Rectal smooth muscle tissue (tissue), 1 donor: ENCODE data around the gene FGFRL1.

ENCODE experiments used
- H3K27ac ChIP-seq: one replicate; pipeline ENCODE4 v1.7.0; 2013; ENCODE audit warnings: low read depth, low read length, inconsistent platforms
- H3K27me3 ChIP-seq: one replicate; pipeline ENCODE4 v1.7.0; 2013; ENCODE audit warnings: low read length; ENCODE audit not compliant: control insufficient read depth, insufficient read depth
- H3K36me3 ChIP-seq: one replicate; pipeline ENCODE4 v1.7.0; 2013; ENCODE audit warnings: low read length; ENCODE audit not compliant: control insufficient read depth, insufficient read depth
- H3K4me1 ChIP-seq: one replicate; pipeline ENCODE4 v1.7.0; 2013; ENCODE audit warnings: low read length; ENCODE audit not compliant: control insufficient read depth, insufficient read depth
- H3K4me3 ChIP-seq: one replicate; pipeline ENCODE4 v1.7.0; 2013; ENCODE audit warnings: low read length
- H3K9ac ChIP-seq: one replicate; pipeline ENCODE4 v1.7.0; 2013; ENCODE audit warnings: low read length

Gene FGFRL1

GRCh38 chr4:1065732-1066131 is 54.3 kb downstream of the FGFRL1 start:
- Histone ChIP-seq H3K4me1 (no peaks in the 10 kb centered on the region), H3K9ac (no peak overlapping the region), H3K36me3 (no peaks in the 10 kb centered on the region), H3K4me3 (no peak overlapping the region), H3K27me3 (peaks cover 4% of the 10 kb centered on the region), H3K27ac (no peak overlapping the region)

GRCh38 chr4:1069394-1069793 is 58.0 kb downstream of the FGFRL1 start:
- no peaks in the 10 kb centered on the region for H3K36me3 ChIP-seq
- no peaks in the 10 kb centered on the region for H3K4me1 ChIP-seq
- H3K27ac ChIP-seq: no peak overlapping the region
- no peaks in the 10 kb centered on the region for H3K27me3 ChIP-seq
- no peak overlapping the region for H3K9ac ChIP-seq
- H3K4me3 ChIP-seq: no peak overlapping the region

- no peak overlapping the region for H3K9ac ChIP-seq
- no peaks in the 10 kb centered on the region for H3K27me3 ChIP-seq
- H3K4me1 ChIP-seq: no peaks in the 10 kb centered on the region
- no peak overlapping the region for H3K4me3 ChIP-seq
- no peaks in the 10 kb centered on the region for H3K36me3 ChIP-seq
- no peak overlapping the region for H3K27ac ChIP-seq
These were observed 61.5 kb downstream of the FGFRL1 start for GRCh38 chr4:1072830-1073446.

- H3K27ac ChIP-seq: no peak overlapping the region
- H3K36me3 ChIP-seq: no peaks in the 10 kb centered on the region
- H3K4me1 ChIP-seq: no peaks in the 10 kb centered on the region
- H3K27me3 ChIP-seq: no peaks in the 10 kb centered on the region
- H3K4me3 ChIP-seq: no peak overlapping the region
- H3K9ac ChIP-seq: no peak overlapping the region
These were observed 62.7 kb downstream of the FGFRL1 start for GRCh38 chr4:1074077-1074476.

- Histone ChIP-seq H3K27me3 (no peaks in the 10 kb centered on the region), H3K9ac (no peak overlapping the region), H3K4me3 (no peak overlapping the region), H3K4me1 (no peaks in the 10 kb centered on the region), H3K36me3 (no peaks in the 10 kb centered on the region), H3K27ac (no peak overlapping the region)
These were observed 63.8 kb downstream of the FGFRL1 start for GRCh38 chr4:1075225-1075624.

- Histone ChIP-seq H3K9ac (no peak overlapping the region), H3K27ac (no peak overlapping the region), H3K36me3 (no peaks in the 10 kb centered on the region)
These were observed 64.6 kb downstream of the FGFRL1 start for GRCh38 chr4:1075809-1076699.

More at GRCh38 chr4:1075809-1076699, 64.6 kb downstream of the FGFRL1 start:
- Histone ChIP-seq H3K4me1 (no peaks in the 10 kb centered on the region), H3K27me3 (no peaks in the 10 kb centered on the region), H3K4me3 (no peak overlapping the region)
